GM12878 (cell line): Measurements from ENCODE around the gene CXADR. TPM values are rescaled to one million over a fixed set of nuclear protein-coding genes. Genes with fewer than 3 reads are reported as not detected.

Source experiments
- ATAC-seq: fragments of 200-7000 bp; cut with Tn5 transposase; 3 replicates; pipeline ENCODE4 v1.9.1; 2020; ENCODE audit warnings: mild to moderate bottlenecking, moderate library complexity
- BruUV-seq: library from RNA; stranded (reverse); fragments of 400-500 nt; replicated peaks from 2 replicates; lab custom pipeline; 2021; lab: Mats Ljungman, UMichigan
- CTCF ChIA-PET: fragments of 300-600 bp; sonication (Branson Sonifier 250); formaldehyde crosslinking; extraction: SDS; loops from one replicate; lab custom pipeline; 2021; ENCODE audit warnings: inconsistent platforms; lab: Yijun Ruan, JAX
- POLR2A ChIA-PET: fragments of 350-600 bp; formaldehyde crosslinking; extraction: SDS; loops from one replicate; lab custom pipeline; 2021; ENCODE audit warnings: inconsistent platforms; lab: Charles Lee
- RAD21 ChIA-PET: fragments of 300-600 bp; sonication (Branson Sonifier 250); formaldehyde crosslinking; loops from one replicate; lab custom pipeline; 2023; ENCODE audit warnings: antibody characterized with exemption; ENCODE audit not compliant: unreplicated experiment; lab: Charles Lee
- SMC1A ChIA-PET: fragments of 300-600 bp; sonication (Branson Sonifier 250); formaldehyde crosslinking; loops from one replicate; lab custom pipeline; 2023; ENCODE audit not compliant: unreplicated experiment, uncharacterized antibody; lab: Charles Lee
- DNase-seq: peaks from one replicate; pipeline ENCODE4 v3.0.0-alpha.2; 2011; ENCODE audit warnings: low read depth, low spot score
- FAIRE-seq: peaks from 3 replicates; lab custom pipeline; 2011; peaks lifted over from hg19 to GRCh38; lab: Jason Lieb, UNC
- H2AFZ ChIP-seq: 2 replicates; pipeline ENCODE4 v1.6.0; 2011; ENCODE audit warnings: low read depth, low read length, control low read depth; ENCODE audit not compliant: control insufficient read depth
- H3K27ac ChIP-seq: 2 replicates; pipeline ENCODE4 v1.5.1; 2011; ENCODE audit warnings: control low read depth; ENCODE audit not compliant: control insufficient read depth, insufficient read depth
- H3K27me3 ChIP-seq, 2 experiments: replicated peaks in 1 of 2; 2 replicates each; pipeline versions ENCODE4 v1.6.0 to v1.6.1; 2011; ENCODE audit warnings: low read length in 1 of 2; ENCODE audit not compliant: control insufficient read depth in 2 of 2, insufficient read depth in 2 of 2
- H3K36me3 ChIP-seq, 2 experiments: 2 replicates each; pipeline ENCODE4 v1.5.1; 2011; ENCODE audit warnings: low read length in 1 of 2; ENCODE audit not compliant: control insufficient read depth in 2 of 2, insufficient read depth in 2 of 2
- H3K4me1 ChIP-seq: 2 replicates; pipeline ENCODE4 v1.6.1; 2011; ENCODE audit warnings: mild to moderate bottlenecking, low read length, moderate library complexity, mixed read lengths; ENCODE audit not compliant: control insufficient read depth, insufficient read depth
- H3K4me2 ChIP-seq: 2 replicates; pipeline ENCODE4 v1.6.0; 2011; ENCODE audit warnings: control low read depth; ENCODE audit not compliant: control insufficient read depth, insufficient read depth
- H3K4me3 ChIP-seq: fragments of 200-600 bp; sonication (generic); 2 replicates; pipeline ENCODE4 v1.5.1; 2016
- H3K79me2 ChIP-seq: 2 replicates; pipeline ENCODE4 v1.6.0; 2011; ENCODE audit warnings: low read length; ENCODE audit not compliant: control insufficient read depth, insufficient read depth
- H3K9ac ChIP-seq: 2 replicates; pipeline ENCODE4 v1.8.0; 2011; ENCODE audit warnings: low read length, control low read depth, mixed read lengths; ENCODE audit not compliant: control insufficient read depth, insufficient read depth
- H3K9me3 ChIP-seq: replicated peaks from 3 replicates; pipeline ENCODE4 v1.5.1; 2011; ENCODE audit warnings: mild to moderate bottlenecking, low read length; ENCODE audit not compliant: control insufficient read depth, insufficient read depth
- H4K20me1 ChIP-seq: 2 replicates; pipeline ENCODE4 v1.6.0; 2011; ENCODE audit not compliant: control insufficient read depth, insufficient read depth
- BCL11A ChIP-seq: IDR thresholded peaks from 2 replicates; pipeline ENCODE4 v1.6.1; 2011; ENCODE audit warnings: low read depth, low read length
- BRCA1 ChIP-seq: IDR thresholded peaks from 2 replicates; pipeline ENCODE4 v1.6.1; 2011; ENCODE audit warnings: low read depth, low read length, improper control_type of control experiment
- CHD4 ChIP-seq: fragments of 200-600 bp; sonication (generic); IDR thresholded peaks from 2 replicates; pipeline ENCODE4 v1.6.1; 2016; ENCODE audit warnings: mild to moderate bottlenecking
- ESRRA ChIP-seq: IDR thresholded peaks from 2 replicates; pipeline ENCODE4 v1.6.1; 2012; ENCODE audit warnings: mild to moderate bottlenecking, low read length, improper control_type of control experiment
- HDAC6 ChIP-seq: fragments of 200-600 bp; sonication (generic); IDR thresholded peaks from one replicate; pipeline ENCODE4 v1.8.0; 2017; ENCODE audit warnings: antibody characterized with exemption; ENCODE audit not compliant: unreplicated experiment
- IKZF2 ChIP-seq, 2 experiments: fragments of 450-650 bp; IDR thresholded peaks; 2 replicates each; pipeline ENCODE4 v1.6.1; 2017; ENCODE audit warnings: mild to moderate bottlenecking in 2 of 2, moderate library complexity in 2 of 2
- MTA3 ChIP-seq: IDR thresholded peaks from 2 replicates; pipeline ENCODE4 v1.6.1; 2012; ENCODE audit warnings: low read length, inconsistent platforms, borderline replicate concordance
- NKRF ChIP-seq: fragments of 450-650 bp; conservative IDR thresholded peaks from 2 replicates; pipeline ENCODE4 v1.6.1; 2017; ENCODE audit warnings: mild to moderate bottlenecking, moderate library complexity
- NRF1 ChIP-seq: conservative IDR thresholded peaks from 2 replicates; pipeline ENCODE4 v1.6.1; 2011; ENCODE audit warnings: mild to moderate bottlenecking, low read depth, low read length, improper control_type of control experiment
- RELB ChIP-seq: fragments of 450-650 bp; IDR thresholded peaks from 2 replicates; pipeline ENCODE4 v1.6.1; 2017; ENCODE audit warnings: low read depth, mild to moderate bottlenecking, moderate library complexity
- SMAD5 ChIP-seq: IDR thresholded peaks from 2 replicates; pipeline ENCODE4 v1.6.1; 2016; ENCODE audit warnings: antibody characterized with exemption, low read depth
- SP1 ChIP-seq: IDR thresholded peaks from one replicate; pipeline ENCODE4 v1.6.1; 2011; ENCODE audit warnings: low read depth, low read length
- SREBF2 ChIP-seq: IDR thresholded peaks from 2 replicates; pipeline ENCODE4 v1.6.1; 2012; ENCODE audit warnings: mild to moderate bottlenecking, low read length
- STAT3 ChIP-seq: IDR thresholded peaks from 2 replicates; pipeline ENCODE4 v1.6.1; 2011; ENCODE audit warnings: low read depth, low read length, improper control_type of control experiment
- TCF7 ChIP-seq: IDR thresholded peaks from 2 replicates; pipeline ENCODE4 v1.6.1; 2014; ENCODE audit warnings: antibody characterized with exemption, borderline replicate concordance
- YBX1 ChIP-seq: fragments of 450-650 bp; IDR thresholded peaks from 2 replicates; pipeline ENCODE4 v1.6.1; 2016; ENCODE audit warnings: antibody characterized with exemption
- ZNF622 ChIP-seq: fragments of 450-650 bp; IDR thresholded peaks from 2 replicates; pipeline ENCODE4 v1.6.1; 2017; ENCODE audit warnings: mild to moderate bottlenecking, inconsistent platforms
- WGBS: methylation state at CpG from one replicate; pipeline ENCODE4 v1.1.6; 2016; ENCODE audit warnings: low lambda C conversion rate; ENCODE audit not compliant: insufficient replicate concordance, insufficient coverage; ENCODE audit errors: missing lambda C conversion rate; 5-methylcytosine and 5-hydroxymethylcytosine counted together
- in situ Hi-C: fragments of 300-500 bp; cut with MboI; formaldehyde crosslinking; loops from 9 replicates; pipeline ENCODE4 v1.14.3; 2018; ENCODE audit warnings: mixed read lengths
- intact Hi-C: fragments of 100-400 bp; cut with micrococcal nuclease; formaldehyde crosslinking; loops from one replicate; pipeline ENCODE4 v1.14.2; 2022; ENCODE audit not compliant: unreplicated experiment
- polyA plus RNA-seq, 11 experiments: library from polyadenylated mRNA; depleted of rRNA in 4 of 11; unstranded in 6 of 11; stranded (reverse) in 5 of 11; fragments of >200 nt; fragmentation: Nextera tagmentation in 4 of 11; fragmentation: Illumina TruSeq in 1 of 11; extraction: Ambion mirVana in 4 of 11; extraction: Trizol in 1 of 11; gene quantifications; 1 replicate in 1 of 11; 2 replicates in 10 of 11; pipeline versions ENCODE4 v1.2.1 to v1.2.3, GENCODE V29; 2011 to 2016; ENCODE audit warnings: inconsistent platforms in 2 of 11, missing spikeins in 2 of 11, low read depth in 1 of 11
- total RNA-seq, 4 experiments: library from RNA; depleted of rRNA in 3 of 4; stranded (reverse); fragments of >200 nt in 3 of 4; fragmentation: Illumina TruSeq in 1 of 4; extraction: Trizol in 1 of 4; gene quantifications; 2 replicates each; pipeline versions ENCODE4 v1.2.1 to v1.2.3, GENCODE V29; 2013 to 2021
- TF ChIP-seq, protein P1 (sequence below): IDR thresholded peaks from 2 replicates; pipeline ENCODE4 v1.6.1; 2011; ENCODE audit warnings: low read depth, low read length, improper control_type of control experiment, borderline replicate concordance
- TF ChIP-seq, protein P2 (sequence below): fragments of 450-650 bp; IDR thresholded peaks from 2 replicates; pipeline ENCODE4 v1.6.1; 2016; ENCODE audit warnings: mild to moderate bottlenecking

The CXADR gene
- total and polyA plus RNA-seq, 10 of the 15 experiments (the other 5 are each of a cell fraction or from before 2014, with no cell fraction given) = 0.01 to 0.64 (median 0.13) TPM

DNA sequence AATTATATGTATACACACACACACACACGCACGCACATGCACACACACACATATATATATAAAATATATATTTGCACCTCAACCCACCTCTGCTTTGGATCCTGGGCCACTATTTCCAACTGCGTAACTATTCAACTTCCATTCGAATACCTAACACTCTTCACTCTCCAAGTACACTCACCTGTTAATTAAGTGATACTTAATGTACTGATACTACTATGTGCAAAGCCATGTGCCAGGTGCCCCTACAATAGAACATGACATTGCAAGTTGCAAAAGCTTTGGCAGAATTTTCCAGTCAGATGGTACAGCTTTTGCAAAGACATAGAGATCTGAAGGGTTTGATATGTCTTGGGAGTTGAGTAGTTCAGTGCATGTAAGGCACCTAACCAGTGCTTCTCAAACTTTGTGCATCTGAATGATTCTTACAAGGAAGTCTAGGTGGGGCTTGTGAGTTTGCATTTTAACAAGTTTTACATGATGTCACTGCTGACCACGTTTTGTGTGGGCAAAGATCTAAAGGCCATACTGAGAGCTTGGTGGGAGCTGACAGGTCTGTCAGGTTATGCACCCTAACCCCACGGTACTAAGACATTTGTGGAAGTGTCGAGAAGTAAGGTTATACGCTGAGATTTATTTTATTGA is 7.2 kb downstream of the CXADR start (continued):
- TF ChIP-seq NKRF (no peak), BCL11A (no peak), ESRRA (no peak), MTA3 (no peak)

- no peak overlapping the region for H3K27ac ChIP-seq
- no peak for ATAC-seq
- intact Hi-C loops = no loop called here
- ChIA-PET CTCF (no interaction called here), POLR2A (no interaction called here), SMC1A (no interaction called here), RAD21 (no interaction called here)
- no peak for DNase-seq
- in situ Hi-C loops = no loop called here
- no peak overlapping the region for H2AFZ ChIP-seq
- no peak overlapping the region for H3K4me3 ChIP-seq
- H3K9me3 ChIP-seq = no peaks in the 10 kb centered on the region
- H3K4me1 ChIP-seq = no peaks in the 10 kb centered on the region
- no peaks in the 10 kb centered on the region for H4K20me1 ChIP-seq
- H3K4me2 ChIP-seq = no peak overlapping the region
- BruUV-seq = no TSS peak
- no peaks in the 10 kb centered on the region for H3K79me2 ChIP-seq
- no peak overlapping the region for H3K9ac ChIP-seq
- H3K36me3 ChIP-seq = no peaks in the 10 kb centered on the region
- 25% methylated on average over 2 of the region's 2 CpGs for WGBS
- no peak for FAIRE-seq
- no peaks in the 10 kb centered on the region; a peak in 2 of 4 replicates for H3K27me3 ChIP-seq
- TF ChIP-seq, protein P1, sequence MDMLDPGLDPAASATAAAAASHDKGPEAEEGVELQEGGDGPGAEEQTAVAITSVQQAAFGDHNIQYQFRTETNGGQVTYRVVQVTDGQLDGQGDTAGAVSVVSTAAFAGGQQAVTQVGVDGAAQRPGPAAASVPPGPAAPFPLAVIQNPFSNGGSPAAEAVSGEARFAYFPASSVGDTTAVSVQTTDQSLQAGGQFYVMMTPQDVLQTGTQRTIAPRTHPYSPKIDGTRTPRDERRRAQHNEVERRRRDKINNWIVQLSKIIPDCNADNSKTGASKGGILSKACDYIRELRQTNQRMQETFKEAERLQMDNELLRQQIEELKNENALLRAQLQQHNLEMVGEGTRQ = no peak
- TF ChIP-seq NRF1 = no peak
- no peak for TF ChIP-seq ZNF622
- TF ChIP-seq MTA3 = no peak
- no peak for TF ChIP-seq CHD4
- TF ChIP-seq HDAC6 = no peak
- TF ChIP-seq TCF7 = no peak
- no peak for TF ChIP-seq BRCA1
- TF ChIP-seq, protein P2, sequence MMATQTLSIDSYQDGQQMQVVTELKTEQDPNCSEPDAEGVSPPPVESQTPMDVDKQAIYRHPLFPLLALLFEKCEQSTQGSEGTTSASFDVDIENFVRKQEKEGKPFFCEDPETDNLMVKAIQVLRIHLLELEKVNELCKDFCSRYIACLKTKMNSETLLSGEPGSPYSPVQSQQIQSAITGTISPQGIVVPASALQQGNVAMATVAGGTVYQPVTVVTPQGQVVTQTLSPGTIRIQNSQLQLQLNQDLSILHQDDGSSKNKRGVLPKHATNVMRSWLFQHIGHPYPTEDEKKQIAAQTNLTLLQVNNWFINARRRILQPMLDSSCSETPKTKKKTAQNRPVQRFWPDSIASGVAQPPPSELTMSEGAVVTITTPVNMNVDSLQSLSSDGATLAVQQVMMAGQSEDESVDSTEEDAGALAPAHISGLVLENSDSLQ = no peak
- TF ChIP-seq SP1 = no peak
- no peak for TF ChIP-seq STAT3
- TF ChIP-seq SMAD5 = no peak
- no peak for TF ChIP-seq SREBF2
- no peak for TF ChIP-seq RELB
- TF ChIP-seq IKZF2 (IDR thresholded peaks at IDR 0.05) = no peak
- no peak for TF ChIP-seq YBX1
Observed at GRCh38 chr21:17523007-17523451, 10.2 kb downstream of the CXADR start.
